Activated CD8-positive, alpha-beta T cell treated with anti-CD3 and anti-CD28 coated beads, Interleukin-2, amount 10 ng/mL, durations not matched to agents 7 days and 5 days (primary cell): ENCODE measurements around the gene CELSR2. TPM values are rescaled to one million over a fixed set of nuclear protein-coding genes. Genes with fewer than 3 reads are reported as not detected.

Source experiments
- ATAC-seq: fragments of 150-1000 bp; cut with Tn5 transposase; one replicate; pipeline ENCODE4 v1.10.0; 2021; ENCODE audit warnings: moderate library complexity
- CTCF ChIA-PET: fragments of 350-600 bp; sonication (Branson Sonifier 250); formaldehyde crosslinking; loops from one replicate; lab custom pipeline; 2021; ENCODE audit warnings: antibody characterized with exemption; lab: Charles Lee
- POLR2A ChIA-PET: fragments of 350-600 bp; sonication (Branson Sonifier 250); formaldehyde crosslinking; loops from one replicate; lab custom pipeline; 2021; ENCODE audit warnings: antibody characterized with exemption; lab: Charles Lee
- DNase-seq: peaks from one replicate; pipeline ENCODE4 v3.0.0-alpha.2; 2020
- H3K27ac Mint-ChIP-seq: one replicate; pipeline ENCODE4 v1.8.0; 2021; ENCODE audit warnings: mild to moderate bottlenecking, mixed read lengths
- H3K27me3 Mint-ChIP-seq: one replicate; pipeline ENCODE4 v1.8.0; 2021; ENCODE audit warnings: low read depth, mixed read lengths
- H3K36me3 Mint-ChIP-seq: one replicate; pipeline ENCODE4 v1.8.0; 2021; ENCODE audit warnings: low read depth, mixed read lengths
- H3K4me1 Mint-ChIP-seq: one replicate; pipeline ENCODE4 v1.8.0; 2021; ENCODE audit warnings: low read depth, mixed read lengths
- H3K4me3 Mint-ChIP-seq: one replicate; pipeline ENCODE4 v1.8.0; 2021; ENCODE audit warnings: mild to moderate bottlenecking, mixed read lengths
- H3K9me3 Mint-ChIP-seq: one replicate; pipeline ENCODE4 v1.8.0; 2022; ENCODE audit warnings: mixed read lengths; ENCODE audit not compliant: insufficient read depth
- total RNA-seq, 2 experiments: library from RNA; stranded (reverse); gene quantifications; one replicate each; pipeline ENCODE4 v1.2.3, GENCODE V29; 2021

CELSR2 gene
- total RNA-seq, 2 experiments from 2014 or later: 4.9 to 5.2 TPM

- Mint-ChIP-seq H3K36me3 (no peaks in the 10 kb centered on the region), H3K9me3 (no peaks in the 10 kb centered on the region), H3K27me3 (no peaks in the 10 kb centered on the region), H3K4me1 (peaks cover 5% of the 10 kb centered on the region), H3K27ac (no peak overlapping the region), H3K4me3 (no peak overlapping the region)
- ChIA-PET POLR2A (no interaction called here), CTCF (interaction anchor here (0.8 to 1.1 kb wide), 2 partner anchors 138 to 271 kb away, joined by 3 to 4 read pairs; no protein-coding TSS in a partner anchor)
- ATAC-seq (no peak), DNase-seq (no peak)
These were observed 11.7 kb downstream of the CELSR2 start for GRCh38 chr1:109261006-109261405.

GRCh38 chr1:109261578-109261977, 12.2 kb downstream of the CELSR2 start:
- ChIA-PET POLR2A (no interaction called here), CTCF (interaction anchor here (0.6 to 1.1 kb wide), 2 partner anchors 138 to 1376 kb away, joined by 3 read pairs; no protein-coding TSS in a partner anchor)
- H3K4me3 Mint-ChIP-seq: no peak overlapping the region
- no peaks in the 10 kb centered on the region for H3K27me3 Mint-ChIP-seq
- H3K36me3 Mint-ChIP-seq: no peaks in the 10 kb centered on the region
- ATAC-seq (no peak), DNase-seq (no peak)
- H3K4me1 Mint-ChIP-seq: peaks cover 5% of the 10 kb centered on the region
- H3K27ac Mint-ChIP-seq: no peak overlapping the region
- H3K9me3 Mint-ChIP-seq: no peaks in the 10 kb centered on the region

- Mint-ChIP-seq H3K36me3 (no peaks in the 10 kb centered on the region), H3K9me3 (no peaks in the 10 kb centered on the region), H3K4me1 (peaks cover 8% of the 10 kb centered on the region), H3K27me3 (no peaks in the 10 kb centered on the region), H3K4me3 (no peak overlapping the region), H3K27ac (no peak overlapping the region)
- ATAC-seq: no peak
- POLR2A ChIA-PET: interaction anchor here (0.6 kb wide), 1 partner anchor 60 kb away, joined by 5 read pairs; no protein-coding TSS in a partner anchor
- DNase-seq: no peak
- CTCF ChIA-PET: interaction anchor here (0.6 to 4.3 kb wide), 5 partner anchors 15 to 1376 kb away, joined by 3 to 51 read pairs (median 6); partner anchors contain the start of genes PSRC1 and SORT1
These were observed 13.1 kb downstream of the CELSR2 start for GRCh38 chr1:109262231-109263055.

GRCh38 chr1:109263234-109263596, 13.9 kb downstream of the CELSR2 start:
- ChIA-PET CTCF (interaction anchor here (1.0 to 4.3 kb wide), 5 partner anchors 14 to 269 kb away, joined by 6 to 51 read pairs (median 7); partner anchors contain the start of genes PSRC1 and SORT1), POLR2A (interaction anchor here (0.6 kb wide), 1 partner anchor 59 kb away, joined by 5 read pairs; no protein-coding TSS in a partner anchor)

GRCh38 chr1:109263597-109264378, 14.4 kb downstream of the CELSR2 start:
- CTCF ChIA-PET: interaction anchor here (0.5 to 4.3 kb wide), 14 partner anchors 13 to 269 kb away, joined by 3 to 51 read pairs (median 4); partner anchors contain the start of genes PSRC1 and SORT1
- peak; percentile 93 for ATAC-seq
- Mint-ChIP-seq H3K27ac (peak overlapping the region; percentile 39), H3K27me3 (no peaks in the 10 kb centered on the region), H3K9me3 (no peaks in the 10 kb centered on the region), H3K4me1 (peaks cover 4% of the 10 kb centered on the region), H3K4me3 (no peak overlapping the region), H3K36me3 (no peaks in the 10 kb centered on the region)
- DNase-seq: peak; percentile 86
- POLR2A ChIA-PET: no interaction called here

More at GRCh38 chr1:109263234-109263596, 13.9 kb downstream of the CELSR2 start:
- peak; percentile 25 for ATAC-seq
- Mint-ChIP-seq H3K27me3 (no peaks in the 10 kb centered on the region), H3K4me3 (no peak overlapping the region), H3K36me3 (no peaks in the 10 kb centered on the region), H3K9me3 (no peaks in the 10 kb centered on the region), H3K27ac (peak overlapping the region; percentile 39), H3K4me1 (peaks cover 4% of the 10 kb centered on the region)
- DNase-seq: no peak

GRCh38 chr1:109264379-109264755, 15.0 kb downstream of the CELSR2 start:
- H3K27me3 Mint-ChIP-seq: no peaks in the 10 kb centered on the region
- ChIA-PET CTCF (interaction anchor here (0.5 to 4.3 kb wide), 13 partner anchors 13 to 268 kb away, joined by 3 to 51 read pairs (median 4); partner anchors contain the start of genes PSRC1 and SORT1), POLR2A (no interaction called here)
- ATAC-seq (no peak), DNase-seq (no peak)
- H3K4me3 Mint-ChIP-seq: no peak overlapping the region
- H3K4me1 Mint-ChIP-seq: peaks cover 4% of the 10 kb centered on the region
- no peaks in the 10 kb centered on the region for H3K36me3 Mint-ChIP-seq
- H3K9me3 Mint-ChIP-seq: no peaks in the 10 kb centered on the region
- H3K27ac Mint-ChIP-seq: no peak overlapping the region

GRCh38 chr1:109265016-109265415, 15.7 kb downstream of the CELSR2 start:
- Mint-ChIP-seq H3K4me3 (no peak overlapping the region), H3K4me1 (peaks cover 4% of the 10 kb centered on the region), H3K9me3 (no peaks in the 10 kb centered on the region), H3K36me3 (no peaks in the 10 kb centered on the region), H3K27me3 (no peaks in the 10 kb centered on the region), H3K27ac (no peak overlapping the region)
- POLR2A ChIA-PET: no interaction called here
- ATAC-seq (no peak), DNase-seq (no peak)
- CTCF ChIA-PET: interaction anchor here (1.1 to 4.3 kb wide), 7 partner anchors 12 to 267 kb away, joined by 3 to 51 read pairs (median 7); partner anchors contain the start of genes PSRC1 and SORT1

GRCh38 chr1:109265741-109266330, 16.5 kb downstream of the CELSR2 start:
- Mint-ChIP-seq H3K36me3 (no peaks in the 10 kb centered on the region), H3K27ac (no peak overlapping the region), H3K4me1 (peaks cover 4% of the 10 kb centered on the region), H3K4me3 (no peak overlapping the region), H3K27me3 (no peaks in the 10 kb centered on the region), H3K9me3 (no peaks in the 10 kb centered on the region)
- DNase-seq (no peak), ATAC-seq (no peak)
- ChIA-PET CTCF (interaction anchor here (1.5 to 4.3 kb wide), 4 partner anchors 11 to 267 kb away, joined by 6 to 51 read pairs (median 8); partner anchors contain the start of genes PSRC1 and SORT1), POLR2A (no interaction called here)

- no peak overlapping the region for H3K4me3 Mint-ChIP-seq
These were observed 17.6 kb downstream of the CELSR2 start for GRCh38 chr1:109266965-109267364.

GRCh38 chr1:109267743-109268300, 18.5 kb downstream of the CELSR2 start:
- H3K27ac Mint-ChIP-seq: no peak overlapping the region
- CTCF ChIA-PET: interaction anchor here (1.5 to 1.7 kb wide), 2 partner anchors 9 to 132 kb away, joined by 4 to 7 read pairs; no protein-coding TSS in a partner anchor
- DNase-seq (no peak), ATAC-seq (no peak)
- H3K36me3 Mint-ChIP-seq: no peaks in the 10 kb centered on the region
- peaks cover 4% of the 10 kb centered on the region for H3K4me1 Mint-ChIP-seq
- no peaks in the 10 kb centered on the region for H3K9me3 Mint-ChIP-seq
- POLR2A ChIA-PET: no interaction called here
- H3K4me3 Mint-ChIP-seq: no peak overlapping the region
- no peaks in the 10 kb centered on the region for H3K27me3 Mint-ChIP-seq

More at GRCh38 chr1:109266965-109267364, 17.6 kb downstream of the CELSR2 start:
- ChIA-PET CTCF (interaction anchor here (0.7 kb wide), 1 partner anchor 142 kb away, joined by 3 read pairs; no protein-coding TSS in a partner anchor), POLR2A (no interaction called here)
- no peaks in the 10 kb centered on the region for H3K36me3 Mint-ChIP-seq
- no peak overlapping the region for H3K27ac Mint-ChIP-seq
- peaks cover 4% of the 10 kb centered on the region for H3K4me1 Mint-ChIP-seq
- no peaks in the 10 kb centered on the region for H3K9me3 Mint-ChIP-seq
- no peak for ATAC-seq
- DNase-seq: no peak
- no peaks in the 10 kb centered on the region for H3K27me3 Mint-ChIP-seq
